ENCODE results near the gene SCAMP5. TPM values are rescaled to one million over a fixed set of nuclear protein-coding genes. Genes with fewer than 3 reads are reported as not detected.

Gene SCAMP5
- total RNA-seq, 1 experiment from 2014 or later, result 7.0 TPM

- intact Hi-C loops (cut with micrococcal nuclease), result no loop called here
- H3K9ac ChIP-seq (ENCODE audit: low read length), result no peak overlapping the region
- peak; percentile 45 for DNase-seq
- H3K4me3 ChIP-seq (ENCODE audit: low read length), result no peak overlapping the region
- no peaks in the 10 kb centered on the region for H3K36me3 ChIP-seq (ENCODE audit: low read depth, low read length)
- ATAC-seq, result no peak
- H3K9me3 ChIP-seq (ENCODE audit: low read length), result no peaks in the 10 kb centered on the region
- POLR2A ChIA-PET (ENCODE audit: unreplicated experiment), result no interaction called here
- H3K9me2 ChIP-seq (replicated peaks; ENCODE audit: low read length), result no peaks in the 10 kb centered on the region
- TF ChIP-seq EZH2 (IDR thresholded peaks at IDR 0.05; ENCODE audit: low read length, unreplicated experiment) (no peak), EZH2phosphoT487 (IDR thresholded peaks at IDR 0.05; ENCODE audit: borderline replicate concordance, low read length) (no peak)
- TF ChIP-seq, protein P1, sequence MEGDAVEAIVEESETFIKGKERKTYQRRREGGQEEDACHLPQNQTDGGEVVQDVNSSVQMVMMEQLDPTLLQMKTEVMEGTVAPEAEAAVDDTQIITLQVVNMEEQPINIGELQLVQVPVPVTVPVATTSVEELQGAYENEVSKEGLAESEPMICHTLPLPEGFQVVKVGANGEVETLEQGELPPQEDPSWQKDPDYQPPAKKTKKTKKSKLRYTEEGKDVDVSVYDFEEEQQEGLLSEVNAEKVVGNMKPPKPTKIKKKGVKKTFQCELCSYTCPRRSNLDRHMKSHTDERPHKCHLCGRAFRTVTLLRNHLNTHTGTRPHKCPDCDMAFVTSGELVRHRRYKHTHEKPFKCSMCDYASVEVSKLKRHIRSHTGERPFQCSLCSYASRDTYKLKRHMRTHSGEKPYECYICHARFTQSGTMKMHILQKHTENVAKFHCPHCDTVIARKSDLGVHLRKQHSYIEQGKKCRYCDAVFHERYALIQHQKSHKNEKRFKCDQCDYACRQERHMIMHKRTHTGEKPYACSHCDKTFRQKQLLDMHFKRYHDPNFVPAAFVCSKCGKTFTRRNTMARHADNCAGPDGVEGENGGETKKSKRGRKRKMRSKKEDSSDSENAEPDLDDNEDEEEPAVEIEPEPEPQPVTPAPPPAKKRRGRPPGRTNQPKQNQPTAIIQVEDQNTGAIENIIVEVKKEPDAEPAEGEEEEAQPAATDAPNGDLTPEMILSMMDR (conservative IDR thresholded peaks at IDR 0.05; ENCODE audit: low read depth, low read length), result no peak
- H3K27me3 ChIP-seq (ENCODE audit: low read length), result no peaks in the 10 kb centered on the region
- H3K4me1 ChIP-seq (ENCODE audit: insufficient read depth, low read length), result peaks cover 27% of the 10 kb centered on the region
- no peaks in the 10 kb centered on the region for H3K79me2 ChIP-seq (ENCODE audit: low read length)
- H3K27ac ChIP-seq (ENCODE audit: low read length), result no peak overlapping the region
- CTCF ChIA-PET, result interaction anchor here (0.6 kb wide), 1 partner anchor 1861 kb away, joined by 3 read pairs; no protein-coding TSS in a partner anchor
- no peaks in the 10 kb centered on the region for H4K20me1 ChIP-seq (ENCODE audit: low read length)
- no peak overlapping the region for H2AFZ ChIP-seq (ENCODE audit: low read length)
- peaks cover 3% of the 10 kb centered on the region for H3F3A ChIP-seq (ENCODE audit: low read length, unreplicated experiment)
- BruUV-seq (replicated peaks), result no TSS peak
- H3K4me2 ChIP-seq (ENCODE audit: low read length), result no peak overlapping the region
These were observed 70.1 kb downstream of the SCAMP5 start for GRCh38 chr15:75065467-75065850.

DNA sequence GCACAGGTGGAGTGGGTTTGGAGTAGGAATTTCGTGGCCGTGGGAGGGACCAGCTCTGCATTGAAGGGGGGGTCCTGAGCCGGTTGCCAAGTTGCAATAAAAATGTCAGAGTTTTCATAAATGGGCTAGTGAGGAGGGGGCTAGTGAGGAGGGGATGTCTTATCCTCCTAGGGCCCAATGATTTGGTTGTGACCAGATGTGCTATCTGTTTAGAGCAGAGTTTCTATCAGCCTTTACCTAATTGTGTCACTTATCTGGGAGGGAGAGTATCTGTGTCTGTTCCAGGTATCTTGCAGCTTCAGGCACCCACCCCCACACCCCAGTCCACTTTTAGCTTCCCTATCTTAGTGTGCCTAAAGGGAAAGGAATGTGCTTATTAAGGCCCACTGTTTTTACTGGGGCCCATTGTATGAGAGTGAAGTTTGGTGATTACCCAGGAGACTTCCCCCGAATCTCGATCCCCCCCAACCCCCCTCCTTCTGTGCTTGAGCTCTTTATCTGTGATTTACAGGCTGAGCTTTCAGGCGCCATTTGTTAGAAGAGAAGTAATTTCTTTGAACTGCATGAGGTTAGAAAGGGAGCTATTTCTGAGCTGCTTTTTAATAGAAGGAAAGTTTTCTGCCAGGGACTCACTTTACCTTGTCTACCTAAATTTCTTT lies 70.6 kb downstream of the SCAMP5 start:
- Histone ChIP-seq H3K79me2 (ENCODE audit: low read length) (no peaks in the 10 kb centered on the region), H3K9ac (ENCODE audit: low read length) (no peak overlapping the region), H3K36me3 (ENCODE audit: low read depth, low read length) (no peaks in the 10 kb centered on the region), H4K20me1 (ENCODE audit: low read length) (no peaks in the 10 kb centered on the region), H3K9me2 (replicated peaks; ENCODE audit: low read length) (no peaks in the 10 kb centered on the region), H3K4me2 (ENCODE audit: low read length) (peak overlapping the region; percentile 32; the same call in 1 of the 2 replicates), H3K27me3 (ENCODE audit: low read length) (no peaks in the 10 kb centered on the region), H3K4me1 (ENCODE audit: insufficient read depth, low read length) (peaks cover 27% of the 10 kb centered on the region), H3K9me3 (ENCODE audit: low read length) (no peaks in the 10 kb centered on the region), H3F3A (ENCODE audit: low read length, unreplicated experiment) (peaks cover 3% of the 10 kb centered on the region), H3K27ac (ENCODE audit: low read length) (no peak overlapping the region), H2AFZ (ENCODE audit: low read length) (no peak overlapping the region), H3K4me3 (ENCODE audit: low read length) (no peak overlapping the region)
- ATAC-seq, result no peak
- intact Hi-C loops (cut with micrococcal nuclease), result no loop called here
- TF ChIP-seq EZH2 (IDR thresholded peaks at IDR 0.05; ENCODE audit: low read length, unreplicated experiment) (no peak), EZH2phosphoT487 (IDR thresholded peaks at IDR 0.05; ENCODE audit: borderline replicate concordance, low read length) (no peak)
- TF ChIP-seq, protein P1 (conservative IDR thresholded peaks at IDR 0.05; ENCODE audit: low read depth, low read length), result no peak
- ChIA-PET POLR2A (ENCODE audit: unreplicated experiment) (no interaction called here), CTCF (interaction anchor here (0.6 kb wide), 1 partner anchor 1860 kb away, joined by 3 read pairs; no protein-coding TSS in a partner anchor)
- peak; percentile 20 for DNase-seq
- BruUV-seq (replicated peaks), result no TSS peak

Measured in PC-3 (cell line).